DOHH2 (cell line): ENCODE data around the gene DUSP3.

Experiments
- CTCF ChIP-seq: fragments of 200-600 bp; sonication (generic); IDR thresholded peaks from one replicate; pipeline ENCODE4 v1.5.1; 2014; ENCODE audit warnings: antibody characterized with exemption, mild to moderate bottlenecking, low read depth, low read length; ENCODE audit not compliant: poor library complexity, severe bottlenecking
- EZH2phosphoT487 ChIP-seq: fragments of 200-600 bp; sonication (generic); IDR thresholded peaks from 2 replicates; pipeline ENCODE4 v1.6.1; 2017; ENCODE audit warnings: borderline replicate concordance, mild to moderate bottlenecking, antibody characterized with exemption, low read length, moderate library complexity, mixed read lengths

DNA sequence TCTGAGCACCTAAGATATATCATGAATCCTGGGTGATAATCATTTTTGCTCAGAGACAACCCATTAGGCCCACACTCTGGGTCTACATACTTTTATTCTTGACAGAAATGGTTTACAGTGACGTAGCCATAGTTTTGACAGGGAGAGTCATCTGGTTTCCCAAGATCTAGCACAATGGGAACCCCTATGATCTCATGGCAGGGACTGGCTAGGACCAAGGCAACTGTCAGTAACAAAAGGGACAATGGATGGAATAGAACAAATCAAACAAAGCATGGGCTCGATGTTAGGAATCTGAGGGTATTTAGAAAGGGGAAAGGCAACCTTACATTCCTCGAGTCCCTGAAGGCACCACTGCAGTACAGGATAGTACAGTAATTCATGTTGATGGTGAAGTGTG lies 22.0 kb upstream of the DUSP3 start:
- TF ChIP-seq CTCF: no peak
- TF ChIP-seq EZH2phosphoT487: no peak
